ENCODE results near the gene VAV1. TPM values are rescaled to one million over a fixed set of nuclear protein-coding genes. Genes with fewer than 3 reads are reported as not detected.
"Not testable (repeated sequence)": the region's sequence is repeated elsewhere in the genome, so short reads cannot be mapped to it uniquely, and the experiment has no call there.

Gene VAV1
- total RNA-seq, 2 experiments from 2014 or later = 123 to 132 TPM

GRCh38 chr19:6772866-6773322 is 386 bp downstream of the VAV1 start:
- Mint-ChIP-seq H3K9me3 (peaks cover 11% of the 10 kb centered on the region), H3K36me3 (ENCODE audit: low read depth) (peaks cover 32% of the 10 kb centered on the region), H3K4me1 (peaks cover 65% of the 10 kb centered on the region), H3K4me3 (peak overlapping the region; percentile 98), H3K27ac (peak overlapping the region; percentile 92), H3K27me3 (no peaks in the 10 kb centered on the region)
- CTCF ChIA-PET = interaction anchor here (0.7 to 4.3 kb wide), 20 partner anchors 9 to 473 kb away, joined by 3 to 26 read pairs (median 3); partner anchors contain the start of gene DENND1C
- POLR2A ChIA-PET = interaction anchor here (1.1 to 1.6 kb wide), 2 partner anchors 29 to 35 kb away, joined by 3 to 4 read pairs; no protein-coding TSS in a partner anchor
- DNase-seq = no peak

- POLR2A ChIA-PET = interaction anchor here (0.6 to 1.6 kb wide), 2 partner anchors 28 to 40 kb away, joined by 3 to 4 read pairs; no protein-coding TSS in a partner anchor
- Mint-ChIP-seq H3K4me3 (peak overlapping the region; percentile 98), H3K9me3 (peaks cover 11% of the 10 kb centered on the region), H3K27me3 (no peaks in the 10 kb centered on the region), H3K36me3 (ENCODE audit: low read depth) (peaks cover 38% of the 10 kb centered on the region), H3K27ac (peak overlapping the region; percentile 92), H3K4me1 (peaks cover 65% of the 10 kb centered on the region)
- peak; percentile 61 for DNase-seq
- CTCF ChIA-PET = interaction anchor here (0.6 to 4.3 kb wide), 14 partner anchors 12 to 473 kb away, joined by 3 to 26 read pairs (median 4); partner anchors contain the start of gene GPR108
Observed at GRCh38 chr19:6773323-6773931, 919 bp downstream of the VAV1 start.

- CTCF ChIA-PET = interaction anchor here (0.6 to 4.3 kb wide), 4 partner anchors 27 to 170 kb away, joined by 5 to 26 read pairs (median 6); partner anchors contain the start of gene GPR108
- POLR2A ChIA-PET = no interaction called here
- Mint-ChIP-seq H3K27ac (peak overlapping the region; percentile 60), H3K4me1 (peaks cover 64% of the 10 kb centered on the region), H3K9me3 (peaks cover 11% of the 10 kb centered on the region), H3K4me3 (peak overlapping the region; percentile 98), H3K36me3 (ENCODE audit: low read depth) (peaks cover 39% of the 10 kb centered on the region), H3K27me3 (no peaks in the 10 kb centered on the region)
- no peak for DNase-seq
Observed at GRCh38 chr19:6774821-6775707, 2.6 kb downstream of the VAV1 start.

GRCh38 chr19:6776045-6776444 is 3.5 kb downstream of the VAV1 start:
- POLR2A ChIA-PET, H3K27me3 Mint-ChIP-seq, CTCF ChIA-PET, H3K27ac Mint-ChIP-seq, H3K4me3 Mint-ChIP-seq, DNase-seq: not testable (repeated sequence)
- Mint-ChIP-seq H3K36me3 (ENCODE audit: low read depth) (peaks cover 43% of the 10 kb centered on the region), H3K4me1 (peaks cover 62% of the 10 kb centered on the region), H3K9me3 (peaks cover 11% of the 10 kb centered on the region)

- CTCF ChIA-PET = interaction anchor here (0.6 kb wide), 1 partner anchor 286 kb away, joined by 3 read pairs; no protein-coding TSS in a partner anchor
Observed at GRCh38 chr19:6776999-6777398, 4.5 kb downstream of the VAV1 start.

GRCh38 chr19:6777434-6777833 is 4.9 kb downstream of the VAV1 start:
- Mint-ChIP-seq H3K4me1 (peaks cover 59% of the 10 kb centered on the region), H3K9me3 (peaks cover 11% of the 10 kb centered on the region), H3K4me3 (no peak overlapping the region), H3K36me3 (ENCODE audit: low read depth) (peaks cover 50% of the 10 kb centered on the region), H3K27me3 (no peaks in the 10 kb centered on the region), H3K27ac (peak overlapping the region; percentile 47)
- DNase-seq = no peak
- ChIA-PET POLR2A (no interaction called here), CTCF (interaction anchor here (0.5 to 0.6 kb wide), 2 partner anchors 13 to 287 kb away, joined by 3 read pairs; no protein-coding TSS in a partner anchor)

More at GRCh38 chr19:6776999-6777398, 4.5 kb downstream of the VAV1 start:
- no peaks in the 10 kb centered on the region for H3K27me3 Mint-ChIP-seq
- H3K27ac Mint-ChIP-seq = peak overlapping the region; percentile 47
- H3K9me3 Mint-ChIP-seq = peaks cover 11% of the 10 kb centered on the region
- POLR2A ChIA-PET = no interaction called here
- peaks cover 63% of the 10 kb centered on the region for H3K4me1 Mint-ChIP-seq
- no peak for DNase-seq
- no peak overlapping the region for H3K4me3 Mint-ChIP-seq
- peaks cover 50% of the 10 kb centered on the region for H3K36me3 Mint-ChIP-seq (ENCODE audit: low read depth)

GRCh38 chr19:6778386-6778785 is 5.9 kb downstream of the VAV1 start:
- DNase-seq = no peak
- Mint-ChIP-seq H3K4me3 (peak overlapping the region; percentile 25), H3K27me3 (no peaks in the 10 kb centered on the region), H3K9me3 (peaks cover 11% of the 10 kb centered on the region), H3K36me3 (ENCODE audit: low read depth) (peaks cover 49% of the 10 kb centered on the region), H3K27ac (peak overlapping the region; percentile 47), H3K4me1 (peaks cover 60% of the 10 kb centered on the region)
- ChIA-PET POLR2A (interaction anchor here (0.6 kb wide), 1 partner anchor 250 kb away, joined by 8 read pairs; no protein-coding TSS in a partner anchor), CTCF (interaction anchor here (0.6 to 1.0 kb wide), 3 partner anchors 24 to 605 kb away, joined by 3 to 5 read pairs (median 3); no protein-coding TSS in a partner anchor)

GRCh38 chr19:6779206-6779605 is 6.7 kb downstream of the VAV1 start:
- POLR2A ChIA-PET = no interaction called here
- peaks cover 11% of the 10 kb centered on the region for H3K9me3 Mint-ChIP-seq
- H3K4me3 Mint-ChIP-seq = no peak overlapping the region
- CTCF ChIA-PET = interaction anchor here (0.6 to 1.6 kb wide), 4 partner anchors 10 to 325 kb away, joined by 4 to 5 read pairs (median 5); no protein-coding TSS in a partner anchor
- no peak for DNase-seq
- peaks cover 47% of the 10 kb centered on the region for H3K36me3 Mint-ChIP-seq (ENCODE audit: low read depth)
- H3K27ac Mint-ChIP-seq = peak overlapping the region; percentile 11
- no peaks in the 10 kb centered on the region for H3K27me3 Mint-ChIP-seq
- H3K4me1 Mint-ChIP-seq = peaks cover 60% of the 10 kb centered on the region

- POLR2A ChIA-PET = no interaction called here
- Mint-ChIP-seq H3K36me3 (ENCODE audit: low read depth) (peaks cover 56% of the 10 kb centered on the region), H3K27ac (no peak overlapping the region), H3K4me1 (peaks cover 50% of the 10 kb centered on the region), H3K27me3 (no peaks in the 10 kb centered on the region), H3K4me3 (no peak overlapping the region), H3K9me3 (no peaks in the 10 kb centered on the region)
- CTCF ChIA-PET = interaction anchor here (0.6 kb wide), 1 partner anchor 233 kb away, joined by 3 read pairs; no protein-coding TSS in a partner anchor
- DNase-seq = no peak
Observed at GRCh38 chr19:6787393-6787792, 14.9 kb downstream of the VAV1 start.

- H3K4me1 Mint-ChIP-seq = peaks cover 58% of the 10 kb centered on the region
- no peak overlapping the region for H3K4me3 Mint-ChIP-seq
- H3K27me3 Mint-ChIP-seq = no peaks in the 10 kb centered on the region
- peaks cover 3% of the 10 kb centered on the region for H3K9me3 Mint-ChIP-seq
- peaks cover 69% of the 10 kb centered on the region for H3K36me3 Mint-ChIP-seq (ENCODE audit: low read depth)
- no peak for DNase-seq
- ChIA-PET POLR2A (no interaction called here), CTCF (no interaction called here)
- no peak overlapping the region for H3K27ac Mint-ChIP-seq
Observed at GRCh38 chr19:6788896-6789295, 16.4 kb downstream of the VAV1 start.

GRCh38 chr19:6790194-6791128 is 18.0 kb downstream of the VAV1 start:
- peak overlapping the region; percentile 36 for H3K27ac Mint-ChIP-seq
- H3K4me1 Mint-ChIP-seq = peaks cover 62% of the 10 kb centered on the region
- CTCF ChIA-PET = interaction anchor here (1.2 to 1.4 kb wide), 4 partner anchors 8 to 18 kb away, joined by 3 to 7 read pairs (median 4); partner anchors contain the start of gene VAV1
- H3K36me3 Mint-ChIP-seq (ENCODE audit: low read depth) = peaks cover 73% of the 10 kb centered on the region
- peaks cover 11% of the 10 kb centered on the region for H3K9me3 Mint-ChIP-seq
- no peak for DNase-seq
- H3K27me3 Mint-ChIP-seq = no peaks in the 10 kb centered on the region
- no peak overlapping the region for H3K4me3 Mint-ChIP-seq
- POLR2A ChIA-PET = no interaction called here
